DMS53 (cell line): ENCODE measurements around the gene LRFN2.

Experiments
- DNase-seq: peaks from one replicate; lab custom pipeline; 2025; lab: John Stamatoyannopoulos, UW

Gene LRFN2

DNA sequence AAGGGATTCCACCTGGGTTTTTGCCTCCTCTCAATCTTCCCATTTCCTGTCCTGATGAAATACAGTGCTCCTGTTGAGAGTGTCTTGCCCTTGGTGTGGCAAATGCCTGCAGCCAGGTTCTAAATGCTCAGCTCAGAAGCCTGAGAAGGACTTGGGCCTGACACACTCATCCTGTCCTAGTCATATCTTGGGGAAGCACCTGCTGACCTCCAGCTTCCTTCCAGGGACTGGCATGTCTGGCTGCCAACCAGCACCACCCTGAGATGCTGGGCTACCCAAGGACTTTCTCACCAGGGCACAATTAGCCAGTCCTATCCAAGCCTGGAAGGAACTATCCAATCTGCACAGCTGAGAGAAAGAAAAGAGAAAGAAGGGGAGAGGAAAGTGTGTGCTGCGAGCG is 43.4 kb downstream of the LRFN2 start:
- no peak for DNase-seq

DNA sequence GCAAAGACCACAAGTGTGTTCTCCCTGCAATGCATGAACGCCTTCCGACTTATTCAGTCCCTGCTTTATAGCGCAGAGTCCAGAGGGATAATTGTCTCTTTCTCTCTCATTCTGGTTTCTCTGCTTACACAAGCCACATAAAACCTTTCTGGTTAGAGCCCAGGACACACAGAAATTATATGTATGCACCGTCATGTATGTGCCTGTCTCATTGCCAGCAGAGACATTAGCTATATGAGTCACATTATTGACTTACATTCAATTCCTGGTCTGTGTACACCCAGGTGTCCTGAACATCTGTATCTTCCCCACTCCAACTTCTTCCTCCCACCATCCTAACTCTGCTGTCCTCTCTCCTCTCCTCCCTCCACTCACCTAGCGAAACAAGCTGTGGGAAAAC is 44.0 kb downstream of the LRFN2 start:
- DNase-seq, result peak; percentile 45

- DNase-seq, result no peak
Observed at GRCh38 chr6:40542175-40542764, 44.9 kb downstream of the LRFN2 start.

DNA sequence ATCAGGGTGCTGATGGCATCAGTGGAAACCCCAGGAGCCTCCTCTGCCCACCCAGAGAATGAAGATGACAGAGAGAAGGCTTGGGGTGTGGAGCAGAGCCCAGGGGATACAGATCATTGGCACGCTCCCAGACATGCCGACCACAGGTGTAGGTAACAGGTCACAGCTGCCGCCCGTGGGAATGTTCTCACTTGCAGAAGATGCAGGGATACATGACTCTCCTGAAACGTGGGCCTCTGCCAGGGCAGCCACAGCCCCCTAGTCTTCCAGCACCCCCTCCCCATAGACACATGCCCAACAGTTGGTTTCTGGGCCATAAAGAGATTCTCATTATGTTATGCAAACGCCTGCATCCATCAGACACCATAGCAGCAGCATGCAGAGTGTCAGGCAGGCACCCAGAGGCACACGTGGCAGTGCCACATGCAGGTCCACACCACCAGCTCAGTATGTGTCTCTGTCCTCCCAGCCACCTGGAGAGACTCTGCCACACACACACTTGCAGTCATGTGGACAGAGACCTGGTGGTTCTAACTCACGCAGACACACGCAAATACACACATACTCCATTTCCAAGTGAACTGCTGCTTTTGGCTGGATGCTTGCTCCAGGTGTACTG is 45.5 kb downstream of the LRFN2 start:
- DNase-seq, result no peak

- DNase-seq, result no peak
Observed at GRCh38 chr6:40540790-40541189, 46.4 kb downstream of the LRFN2 start.

- no peak for DNase-seq
Observed at GRCh38 chr6:40539853-40540252, 47.3 kb downstream of the LRFN2 start.

- no peak for DNase-seq
Observed at GRCh38 chr6:40538556-40538955, 48.6 kb downstream of the LRFN2 start.

DNA sequence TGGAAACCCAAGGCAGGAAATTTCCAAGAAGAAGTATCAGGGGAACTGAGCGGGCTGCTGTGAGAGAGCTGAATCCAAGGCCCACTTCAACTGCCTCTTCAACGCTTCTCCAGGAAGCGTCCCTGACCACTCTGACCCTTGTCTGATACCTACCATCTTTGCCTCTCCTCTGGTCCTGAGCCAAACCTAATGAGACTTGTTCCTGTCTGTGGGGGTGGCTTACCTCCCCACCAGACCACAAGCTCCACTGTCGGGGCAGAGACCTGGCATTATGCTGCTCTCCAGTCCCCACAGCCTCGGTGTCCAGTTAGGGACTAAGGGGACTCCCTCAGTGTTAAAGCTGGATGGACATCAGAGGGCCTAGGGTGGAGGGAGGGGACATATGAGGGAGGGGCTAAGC is 49.7 kb downstream of the LRFN2 start:
- DNase-seq, result no peak

DNA sequence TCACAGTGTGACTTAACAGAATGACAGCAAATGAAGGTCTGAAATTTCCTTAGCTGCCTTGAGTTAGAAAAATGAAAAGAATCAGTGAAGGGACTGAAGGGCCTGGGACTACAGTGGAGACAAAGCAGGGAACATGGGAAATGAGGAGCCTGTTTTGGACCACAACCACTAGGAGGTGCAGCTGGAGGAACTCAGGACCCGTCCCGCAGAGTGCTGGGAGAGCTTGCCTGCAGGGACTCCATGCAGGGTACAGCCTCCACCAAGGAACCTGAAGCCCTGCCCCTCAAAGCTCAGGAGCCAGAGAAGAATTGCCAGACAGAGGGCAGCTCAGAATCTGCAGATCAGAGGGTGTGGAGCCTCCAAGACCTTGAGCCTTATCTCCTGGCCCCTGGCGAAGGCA is 50.7 kb downstream of the LRFN2 start:
- peak; percentile 31 for DNase-seq

DNA sequence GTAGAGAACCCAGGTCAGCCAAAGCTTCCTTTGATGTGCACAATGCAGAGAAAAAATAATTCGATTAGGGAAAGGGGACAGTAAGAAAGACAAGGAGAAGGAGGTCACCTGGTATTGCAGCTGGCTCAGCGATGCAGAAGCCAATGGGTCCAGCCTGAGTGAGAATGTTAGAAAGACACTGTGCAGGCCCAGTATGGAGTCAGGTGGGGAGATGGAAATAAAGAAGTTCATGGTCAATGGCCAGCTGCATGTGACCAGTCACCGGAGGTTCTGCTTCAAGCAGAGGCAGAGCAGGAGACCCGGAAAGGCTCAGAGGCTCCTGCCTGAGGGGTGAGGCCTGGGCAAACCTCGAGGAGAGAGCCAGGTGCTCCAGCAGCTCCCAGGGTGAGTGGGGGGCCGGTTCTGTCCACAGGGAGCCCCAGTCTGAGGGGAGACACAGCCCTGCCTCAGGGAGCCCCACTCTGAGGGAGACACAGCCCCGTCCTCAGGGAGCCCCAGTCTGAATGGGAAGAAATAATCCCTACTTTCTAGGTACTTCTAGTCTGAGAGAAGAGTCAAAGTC is 51.3 kb downstream of the LRFN2 start:
- no peak for DNase-seq

GRCh38 chr6:40535110-40535818 is 51.9 kb downstream of the LRFN2 start:
- DNase-seq, result no peak

DNA sequence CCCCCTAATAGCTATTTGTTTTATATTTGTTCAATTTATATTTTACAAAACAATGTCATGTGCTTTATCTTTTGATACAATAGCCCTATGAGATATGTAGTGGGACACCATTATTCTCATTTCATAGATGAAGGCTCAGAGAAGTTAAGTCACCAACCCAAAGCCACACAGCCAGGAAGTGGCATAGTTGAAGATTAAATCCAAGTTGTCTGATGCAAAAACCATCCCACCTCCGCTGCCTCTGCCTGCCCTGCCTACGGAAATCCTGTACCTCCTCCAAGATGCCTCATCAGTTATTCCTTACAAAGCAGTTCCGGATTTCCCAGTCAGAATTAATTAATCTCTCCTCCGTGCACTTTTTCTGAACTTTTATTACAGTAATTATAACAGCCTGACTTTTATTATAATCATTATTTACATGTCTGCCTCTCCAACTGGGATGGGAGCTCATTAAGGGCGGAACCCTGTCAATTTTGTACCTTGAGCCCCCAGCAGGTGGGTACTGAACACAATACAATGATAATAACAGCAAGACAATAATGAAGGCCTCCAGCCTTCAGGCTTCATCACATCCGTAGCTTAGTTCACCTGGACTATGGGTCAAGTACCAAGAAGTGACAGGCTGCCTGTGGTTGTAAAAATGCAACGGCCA is 54.7 kb downstream of the LRFN2 start:
- DNase-seq, result no peak

DNA sequence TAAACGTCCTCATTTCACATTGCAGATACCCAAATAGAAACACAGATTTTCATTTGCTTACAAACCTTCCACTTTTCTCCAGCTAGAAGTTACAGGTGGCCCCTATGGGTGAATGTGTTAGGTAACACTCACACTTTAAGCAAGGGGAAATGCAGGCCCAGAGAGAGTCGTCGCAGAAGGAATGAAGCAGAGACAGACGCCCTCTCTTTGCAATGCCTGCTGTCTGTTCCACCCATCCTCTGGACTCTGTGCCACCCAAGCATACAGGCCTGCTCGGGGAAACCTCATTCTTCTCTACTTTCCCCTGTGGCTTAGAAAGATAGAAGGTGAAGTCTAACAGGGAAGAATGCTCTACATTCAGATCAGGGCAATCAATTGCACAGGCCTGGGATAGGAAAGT is 57.2 kb downstream of the LRFN2 start:
- DNase-seq, result no peak

- no peak for DNase-seq
Observed at GRCh38 chr6:40529040-40529439, 58.1 kb downstream of the LRFN2 start.

DNA sequence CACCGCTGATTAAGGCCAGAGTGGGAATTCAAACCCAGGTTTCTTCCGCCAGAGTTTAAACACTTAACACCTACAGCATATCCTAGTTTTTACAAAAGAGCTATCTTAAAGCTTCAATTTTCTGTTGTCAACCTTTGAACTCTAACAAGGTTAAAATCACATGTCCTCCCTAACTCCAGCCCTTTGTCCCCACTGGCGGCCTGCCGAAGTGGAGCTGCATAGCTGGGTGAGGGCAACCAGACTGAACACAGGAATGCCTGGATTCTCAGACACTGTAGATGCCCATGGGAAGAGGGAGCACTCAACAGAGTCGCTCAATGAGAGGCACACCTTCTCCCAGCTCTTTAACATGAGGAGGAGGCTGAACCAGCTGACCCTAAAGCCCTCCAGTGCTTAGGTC is 59.1 kb downstream of the LRFN2 start:
- DNase-seq, result no peak

DNA sequence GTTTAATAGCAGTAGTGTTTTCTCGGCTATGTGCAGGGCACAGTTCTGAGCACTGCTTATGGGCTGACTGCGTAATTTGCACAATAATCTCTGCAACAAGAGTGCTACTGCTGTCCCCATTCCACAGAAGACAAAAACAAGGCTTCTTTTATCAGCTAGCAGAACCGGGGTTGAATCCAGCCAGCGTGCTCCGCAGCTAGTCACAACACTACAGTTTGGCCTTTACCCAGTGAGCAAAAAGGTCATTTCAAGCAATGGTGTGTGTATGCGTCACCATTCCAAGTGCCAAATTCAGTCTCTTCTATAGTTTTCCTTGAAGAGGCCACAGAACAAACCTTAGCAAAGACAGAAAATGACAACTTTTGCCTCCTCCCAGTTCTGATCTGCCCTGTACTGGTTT is 61.1 kb downstream of the LRFN2 start:
- no peak for DNase-seq

DNA sequence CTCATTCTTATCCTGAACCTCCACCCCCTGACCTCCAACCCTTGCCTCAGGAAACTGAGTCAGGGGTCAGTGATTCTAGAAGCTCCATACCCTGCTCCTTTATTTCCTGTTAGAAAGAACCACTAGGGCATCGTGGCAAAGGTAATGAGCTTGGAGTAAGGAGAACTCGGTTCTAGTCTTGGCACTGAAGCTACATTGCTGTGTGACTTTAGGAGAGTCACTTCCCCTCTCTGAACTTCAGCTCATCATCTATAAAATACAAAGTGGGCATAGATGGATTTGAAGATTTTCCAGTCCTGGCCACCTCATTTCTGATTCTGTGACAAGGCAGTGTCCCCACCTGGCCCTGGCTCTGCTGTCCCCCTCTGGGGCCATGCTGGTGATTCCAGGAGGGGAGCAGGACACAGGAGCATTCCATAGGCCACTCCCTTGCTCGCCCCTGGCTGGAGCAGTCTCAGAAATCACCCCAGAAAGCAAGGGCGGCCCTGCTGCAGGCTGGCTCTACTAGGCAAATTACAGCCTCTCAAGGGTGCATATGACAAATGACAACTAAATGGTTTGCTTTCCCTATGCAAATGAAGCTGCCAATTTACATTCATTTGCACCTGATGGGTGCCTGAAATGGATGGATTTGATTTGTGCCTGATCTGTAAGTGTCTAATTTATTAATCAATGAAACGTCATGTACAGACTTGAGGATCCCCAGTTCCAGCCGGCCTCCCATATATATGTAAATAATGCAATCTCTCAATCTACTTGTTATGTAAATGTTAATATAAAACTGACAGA is 62.2 kb downstream of the LRFN2 start:
- DNase-seq, result no peak

GRCh38 chr6:40523505-40524172 is 63.5 kb downstream of the LRFN2 start:
- no peak for DNase-seq

DNA sequence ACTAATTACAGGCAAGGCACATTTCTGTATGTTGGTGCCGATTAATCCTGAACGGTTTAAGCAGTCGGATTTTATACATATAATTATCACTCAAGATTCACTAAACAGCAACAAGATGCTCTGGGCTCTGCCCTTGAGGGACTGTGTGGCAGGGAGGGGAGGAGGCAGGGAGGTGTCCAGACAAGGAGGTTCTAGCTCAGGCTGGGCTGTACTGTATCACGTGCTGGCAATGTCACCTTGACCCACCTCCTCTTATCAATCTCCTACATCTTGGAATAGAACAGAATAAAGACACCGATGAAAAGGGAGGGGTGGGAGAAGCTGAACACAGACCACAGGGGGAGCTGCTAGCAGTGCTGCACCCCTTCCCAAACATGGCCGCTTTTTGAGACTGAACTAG is 65.7 kb downstream of the LRFN2 start:
- DNase-seq, result no peak

- no peak for DNase-seq
Observed at GRCh38 chr6:40520678-40521077, 66.5 kb downstream of the LRFN2 start.

GRCh38 chr6:40520084-40520483 is 67.1 kb downstream of the LRFN2 start:
- DNase-seq, result no peak
